ENCODE data around the gene LTBP1. TPM values are rescaled to one million over a fixed set of nuclear protein-coding genes. Genes with fewer than 3 reads are reported as not detected.

Gene LTBP1
- total and polyA plus RNA-seq, 2 of the 13 experiments (the other 11 are each of a cell fraction or from before 2014, with no cell fraction given), result 0.12 to 0.22 TPM

- no peak for TF ChIP-seq STAT6 (CRISPR knock-in tag; IDR thresholded peaks at IDR 0.05; ENCODE audit: borderline replicate concordance)
Observed at GRCh38 chr2:33167622-33168245, 221.0 kb downstream of the LTBP1 start (continued).

- H3K4me1 ChIP-seq (ENCODE audit: insufficient read depth, low read length), result no peaks in the 10 kb centered on the region
- no peak overlapping the region for H3K4me2 ChIP-seq (ENCODE audit: low read depth, low read length)
- H3K9ac ChIP-seq (ENCODE audit: insufficient read depth, low read depth, low read length), result no peak overlapping the region
- H3K79me2 ChIP-seq (ENCODE audit: insufficient read depth, low read length), result no peaks in the 10 kb centered on the region
- H4K20me1 ChIP-seq (ENCODE audit: insufficient read depth, low read length), result no peaks in the 10 kb centered on the region
- CTCF ChIA-PET (ENCODE audit: low intra/inter-chr PET ratio, low total read pairs), result no interaction called here
- no peak for DNase-seq (ENCODE audit: low spot score)
- H2AFZ ChIP-seq (ENCODE audit: low read length), result no peak overlapping the region
- no TSS peak for BruUV-seq (replicated peaks)
- TF ChIP-seq ZBTB7A (CRISPR knock-in tag; IDR thresholded peaks at IDR 0.05) (no peak), GFI1 (CRISPR knock-in tag; IDR thresholded peaks at IDR 0.05; ENCODE audit: borderline replicate concordance) (no peak), NR0B2 (CRISPR knock-in tag; IDR thresholded peaks at IDR 0.05) (no peak), RELA (CRISPR knock-in tag; IDR thresholded peaks at IDR 0.05) (no peak), ZMAT5 (CRISPR knock-in tag; IDR thresholded peaks at IDR 0.05; ENCODE audit: borderline replicate concordance, low read depth) (no peak), NR2C2 (CRISPR knock-in tag; IDR thresholded peaks at IDR 0.05; ENCODE audit: borderline replicate concordance) (no peak), ZFP36 (IDR thresholded peaks at IDR 0.05; ENCODE audit: borderline replicate concordance, low read depth, low read length, partially characterized antibody) (no peak), ZKSCAN5 (CRISPR knock-in tag; IDR thresholded peaks at IDR 0.05) (no peak), NFATC3 (CRISPR knock-in tag; IDR thresholded peaks at IDR 0.05) (no peak), KLF6 (CRISPR knock-in tag; IDR thresholded peaks at IDR 0.05) (no peak), ZNF335 (CRISPR knock-in tag; IDR thresholded peaks at IDR 0.05) (no peak), PAWR (CRISPR knock-in tag; IDR thresholded peaks at IDR 0.05; ENCODE audit: borderline replicate concordance) (no peak), RFX5 (IDR thresholded peaks at IDR 0.05; ENCODE audit: low read depth, low read length) (no peak), ZNF879 (CRISPR knock-in tag; IDR thresholded peaks at IDR 0.05) (no peak)
- ATAC-seq, result no peak
- H3K27me3 ChIP-seq (ENCODE audit: control insufficient read depth in 1 of 2, insufficient read depth in 2 of 2, low read length in 2 of 2), result no peaks in the 10 kb centered on the region
- H3K36me3 ChIP-seq (replicated peaks in 1 of 2; ENCODE audit: control insufficient read depth in 1 of 2, insufficient read depth in 2 of 2, low read length in 2 of 2), result no peaks in the 10 kb centered on the region
- POLR2A ChIA-PET, result no interaction called here
- FAIRE-seq, result no peak
- no peak overlapping the region for H3K4me3 ChIP-seq (replicated peaks in 1 of 3; ENCODE audit: insufficient read depth in 1 of 3, low read depth in 2 of 3, low read length in 3 of 3)
- no peaks in the 10 kb centered on the region for H3K9me3 ChIP-seq (ENCODE audit: low read length)
- intact Hi-C loops (cut with micrococcal nuclease; ENCODE audit: unreplicated experiment) (no loop called here), in situ Hi-C loops (cut with HindIII; ENCODE audit: extremely low pct_ligation_motif_present, low pct_unique_long_range_greater_than_20kb) (no loop called here)
- no peak overlapping the region for H3K27ac ChIP-seq (ENCODE audit: extremely low read length, insufficient read depth, low read length)
Observed at GRCh38 chr2:33168425-33168824, 221.7 kb downstream of the LTBP1 start.

Data from HepG2 (cell line).